ENCODE results near the gene BORA. TPM values are rescaled to one million over a fixed set of nuclear protein-coding genes. Genes with fewer than 3 reads are reported as not detected.

The BORA gene
- total and polyA plus RNA-seq, 10 of the 15 experiments (the other 5 are each of a cell fraction or from before 2014, with no cell fraction given), result 15.1 to 38.7 (median 23.2) TPM

- Histone ChIP-seq H2AFZ (ENCODE audit: control insufficient read depth, low read depth, low read length) (no peak overlapping the region), H3K4me3 (no peak overlapping the region), H3K4me2 (ENCODE audit: control insufficient read depth, insufficient read depth) (no peak overlapping the region), H3K79me2 (ENCODE audit: control insufficient read depth, insufficient read depth, low read length) (no peaks in the 10 kb centered on the region), H3K9me3 (replicated peaks; ENCODE audit: control insufficient read depth, insufficient read depth, low read length) (no peaks in the 10 kb centered on the region), H3K9ac (ENCODE audit: control insufficient read depth, insufficient read depth, low read length) (no peak overlapping the region), H3K27ac (ENCODE audit: control insufficient read depth, insufficient read depth) (no peak overlapping the region), H3K4me1 (ENCODE audit: control insufficient read depth, insufficient read depth, low read length) (no peaks in the 10 kb centered on the region), H3K36me3 (ENCODE audit: control insufficient read depth in 2 of 2, insufficient read depth in 2 of 2, low read length in 1 of 2) (no peaks in the 10 kb centered on the region), H3K27me3 (replicated peaks in 1 of 2; ENCODE audit: control insufficient read depth in 2 of 2, insufficient read depth in 2 of 2, low read length in 1 of 2) (no peaks in the 10 kb centered on the region), H4K20me1 (ENCODE audit: control insufficient read depth, insufficient read depth) (no peaks in the 10 kb centered on the region)
- intact Hi-C loops (cut with micrococcal nuclease; ENCODE audit: unreplicated experiment), result no loop called here
- ChIA-PET POLR2A (no interaction called here), SMC1A (ENCODE audit: uncharacterized antibody, unreplicated experiment) (interaction anchor here (0.6 kb wide), 1 partner anchor 44 kb away, joined by 3 read pairs; no protein-coding TSS in a partner anchor), CTCF (no interaction called here), RAD21 (ENCODE audit: unreplicated experiment) (no interaction called here)
- FAIRE-seq, result no peak
- TF ChIP-seq EZH2 (IDR thresholded peaks at IDR 0.05; ENCODE audit: borderline replicate concordance, control insufficient read depth, low read depth, low read length), result no peak
- no peak for TF ChIP-seq RAD21 (IDR thresholded peaks at IDR 0.05; ENCODE audit: insufficient read depth, low read depth, low read length)
- TF ChIP-seq ZNF274 (IDR thresholded peaks at IDR 0.05; ENCODE audit: insufficient read depth, insufficient read length), result no peak
- TF ChIP-seq ZNF24 (IDR thresholded peaks at IDR 0.05), result no peak
- TF ChIP-seq LARP7 (IDR thresholded peaks at IDR 0.05), result no peak
- TF ChIP-seq E2F8 (IDR thresholded peaks at IDR 0.05; ENCODE audit: low read depth, partially characterized antibody), result no peak
- no peak for TF ChIP-seq REST (IDR thresholded peaks at IDR 0.05; ENCODE audit: low read depth, low read length)
- DNase-seq (ENCODE audit: low read depth, low spot score), result no peak
- in situ Hi-C loops (cut with MboI), result no loop called here
- no peak for ATAC-seq
- 0% methylated on average over 1 of the region's 1 CpG for WGBS (ENCODE audit: insufficient coverage, insufficient replicate concordance, low lambda C conversion rate, missing lambda C conversion rate)
- no TSS peak for BruUV-seq (replicated peaks)
These were observed 49.4 kb upstream of the BORA start for GRCh38 chr13:72678312-72678711.
